ENCODE measurements around the gene GPR158.

The GPR158 gene

DNA sequence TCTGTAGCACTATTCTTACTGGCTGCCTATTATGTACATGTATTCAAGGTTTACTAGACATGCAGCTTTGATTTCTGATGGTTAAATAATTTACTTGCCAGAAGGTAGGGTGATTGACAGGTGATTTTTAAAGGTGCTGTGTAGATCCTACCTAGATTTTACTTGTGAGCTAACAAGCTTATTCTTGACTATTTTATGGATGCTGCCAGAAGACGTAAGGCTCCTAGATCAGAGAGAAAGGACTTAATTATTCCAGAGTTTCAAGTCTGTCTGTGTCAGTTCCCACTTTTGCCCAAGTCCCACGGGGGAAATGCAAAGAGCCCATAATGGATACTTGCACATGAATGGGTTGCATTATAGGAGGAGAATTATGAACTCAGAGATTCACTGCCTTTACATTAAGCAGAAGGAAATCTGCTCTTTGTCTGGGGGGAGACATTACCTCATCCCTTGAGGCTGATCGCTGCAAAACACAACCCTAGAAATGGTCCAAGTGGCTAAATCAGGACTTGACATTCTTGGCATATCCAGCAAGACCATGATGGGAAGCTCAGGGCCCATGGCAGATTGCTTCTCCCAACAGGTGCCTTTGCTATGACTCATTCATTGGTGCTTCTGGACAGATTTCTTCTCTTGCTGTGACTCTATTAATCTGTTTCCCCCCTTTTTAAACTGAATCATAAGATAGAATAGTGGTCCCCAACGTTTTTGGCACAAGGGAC, 32.1 kb downstream of the GPR158 start:
- H3K79me2 ChIP-seq (ENCODE audit: insufficient read depth, low read length): no peaks in the 10 kb centered on the region
- no peak overlapping the region for H3K9ac ChIP-seq (ENCODE audit: low read length)
- H3F3A ChIP-seq (ENCODE audit: insufficient read depth): no peaks in the 10 kb centered on the region
- H3K4me2 ChIP-seq (ENCODE audit: low read depth, low read length, poor library complexity, severe bottlenecking): no peak overlapping the region
- H3K4me3 ChIP-seq (ENCODE audit: insufficient read depth, low read length, poor library complexity, severe bottlenecking): no peak overlapping the region
- no peaks in the 10 kb centered on the region for H4K20me1 ChIP-seq (ENCODE audit: low read depth, low read length)
- H3K9me3 ChIP-seq (ENCODE audit: insufficient read depth, low read length): no peaks in the 10 kb centered on the region
- no peaks in the 10 kb centered on the region for H3K9me2 ChIP-seq (replicated peaks; ENCODE audit: insufficient read depth, low read length)
- H3K36me3 ChIP-seq (ENCODE audit: low read length): no peaks in the 10 kb centered on the region
- no peak overlapping the region for H3K27ac ChIP-seq (ENCODE audit: low read depth, low read length)
- no peaks in the 10 kb centered on the region for H3K27me3 ChIP-seq (ENCODE audit: low read length)
- TF ChIP-seq, protein P1, sequence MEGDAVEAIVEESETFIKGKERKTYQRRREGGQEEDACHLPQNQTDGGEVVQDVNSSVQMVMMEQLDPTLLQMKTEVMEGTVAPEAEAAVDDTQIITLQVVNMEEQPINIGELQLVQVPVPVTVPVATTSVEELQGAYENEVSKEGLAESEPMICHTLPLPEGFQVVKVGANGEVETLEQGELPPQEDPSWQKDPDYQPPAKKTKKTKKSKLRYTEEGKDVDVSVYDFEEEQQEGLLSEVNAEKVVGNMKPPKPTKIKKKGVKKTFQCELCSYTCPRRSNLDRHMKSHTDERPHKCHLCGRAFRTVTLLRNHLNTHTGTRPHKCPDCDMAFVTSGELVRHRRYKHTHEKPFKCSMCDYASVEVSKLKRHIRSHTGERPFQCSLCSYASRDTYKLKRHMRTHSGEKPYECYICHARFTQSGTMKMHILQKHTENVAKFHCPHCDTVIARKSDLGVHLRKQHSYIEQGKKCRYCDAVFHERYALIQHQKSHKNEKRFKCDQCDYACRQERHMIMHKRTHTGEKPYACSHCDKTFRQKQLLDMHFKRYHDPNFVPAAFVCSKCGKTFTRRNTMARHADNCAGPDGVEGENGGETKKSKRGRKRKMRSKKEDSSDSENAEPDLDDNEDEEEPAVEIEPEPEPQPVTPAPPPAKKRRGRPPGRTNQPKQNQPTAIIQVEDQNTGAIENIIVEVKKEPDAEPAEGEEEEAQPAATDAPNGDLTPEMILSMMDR (IDR thresholded peaks at IDR 0.05; ENCODE audit: insufficient read depth, low read length, poor library complexity, severe bottlenecking): no peak
- TF ChIP-seq EZH2phosphoT487 (conservative IDR thresholded peaks at IDR 0.05; ENCODE audit: low read length): no peak
- H2AFZ ChIP-seq (ENCODE audit: low read depth, low read length, severe bottlenecking): no peak overlapping the region

DNA sequence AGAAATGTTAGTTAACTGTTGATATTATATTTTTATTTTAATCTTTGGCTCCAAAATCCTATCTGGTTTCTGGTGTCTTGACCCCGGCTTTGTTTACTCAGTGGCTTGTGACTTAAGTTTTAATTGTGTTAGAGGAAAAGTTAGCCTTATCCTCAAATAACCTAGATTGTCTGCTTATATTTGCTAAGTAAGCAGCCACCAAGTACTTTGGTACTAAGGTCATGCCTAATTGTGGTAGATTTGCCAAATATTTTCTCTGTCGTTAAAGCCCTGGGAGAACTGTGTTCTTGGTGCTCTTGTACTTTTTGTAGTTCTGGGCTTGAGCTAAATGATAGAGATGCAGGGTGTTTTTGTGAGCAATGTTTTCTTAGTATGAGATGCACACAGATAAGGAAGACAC, 34.8 kb downstream of the GPR158 start:
- no peaks in the 10 kb centered on the region for H3K36me3 ChIP-seq (ENCODE audit: low read length)
- H2AFZ ChIP-seq (ENCODE audit: low read depth, low read length, severe bottlenecking): no peak overlapping the region
- no peak overlapping the region for H3K27ac ChIP-seq (ENCODE audit: low read depth, low read length)
- H3K27me3 ChIP-seq (ENCODE audit: low read length): no peaks in the 10 kb centered on the region
- no peaks in the 10 kb centered on the region for H3K9me3 ChIP-seq (ENCODE audit: insufficient read depth, low read length)
- H3F3A ChIP-seq (ENCODE audit: insufficient read depth): no peaks in the 10 kb centered on the region
- H3K9ac ChIP-seq (ENCODE audit: low read length): no peak overlapping the region
- H3K4me3 ChIP-seq (ENCODE audit: insufficient read depth, low read length, poor library complexity, severe bottlenecking): no peak overlapping the region
- H4K20me1 ChIP-seq (ENCODE audit: low read depth, low read length): no peaks in the 10 kb centered on the region
- H3K79me2 ChIP-seq (ENCODE audit: insufficient read depth, low read length): no peaks in the 10 kb centered on the region
- H3K9me2 ChIP-seq (replicated peaks; ENCODE audit: insufficient read depth, low read length): no peaks in the 10 kb centered on the region
- no peak for TF ChIP-seq EZH2phosphoT487 (conservative IDR thresholded peaks at IDR 0.05; ENCODE audit: low read length)
- TF ChIP-seq, protein P1 (IDR thresholded peaks at IDR 0.05; ENCODE audit: insufficient read depth, low read length, poor library complexity, severe bottlenecking): no peak
- no peak overlapping the region for H3K4me2 ChIP-seq (ENCODE audit: low read depth, low read length, poor library complexity, severe bottlenecking)

GRCh38 chr10:25210265-25210664, 35.5 kb downstream of the GPR158 start:
- no peak overlapping the region for H3K9ac ChIP-seq (ENCODE audit: low read length)
- H3K4me3 ChIP-seq (ENCODE audit: insufficient read depth, low read length, poor library complexity, severe bottlenecking): no peak overlapping the region
- no peak overlapping the region for H2AFZ ChIP-seq (ENCODE audit: low read depth, low read length, severe bottlenecking)
- H3K36me3 ChIP-seq (ENCODE audit: low read length): no peaks in the 10 kb centered on the region
- H4K20me1 ChIP-seq (ENCODE audit: low read depth, low read length): no peaks in the 10 kb centered on the region
- no peak overlapping the region for H3K4me2 ChIP-seq (ENCODE audit: low read depth, low read length, poor library complexity, severe bottlenecking)
- H3K9me3 ChIP-seq (ENCODE audit: insufficient read depth, low read length): no peaks in the 10 kb centered on the region
- TF ChIP-seq, protein P1 (IDR thresholded peaks at IDR 0.05; ENCODE audit: insufficient read depth, low read length, poor library complexity, severe bottlenecking): no peak
- no peak for TF ChIP-seq EZH2phosphoT487 (conservative IDR thresholded peaks at IDR 0.05; ENCODE audit: low read length)
- H3K79me2 ChIP-seq (ENCODE audit: insufficient read depth, low read length): no peaks in the 10 kb centered on the region
- H3K27ac ChIP-seq (ENCODE audit: low read depth, low read length): no peak overlapping the region
- H3K9me2 ChIP-seq (replicated peaks; ENCODE audit: insufficient read depth, low read length): no peaks in the 10 kb centered on the region
- no peaks in the 10 kb centered on the region for H3F3A ChIP-seq (ENCODE audit: insufficient read depth)
- H3K27me3 ChIP-seq (ENCODE audit: low read length): no peaks in the 10 kb centered on the region
